Tongue (tissue), 2 donors: ENCODE measurements around the gene GUCA2B. TPM values are rescaled to one million over a fixed set of nuclear protein-coding genes. Genes with fewer than 3 reads are reported as not detected.

ENCODE experiments used
- DNase-seq: peaks from one replicate; pipeline ENCODE4 v3.0.0-alpha.2; 2015
- total RNA-seq: library from RNA; depleted of rRNA; stranded (reverse); fragments of >200 nt; gene quantifications from one replicate; pipeline ENCODE4 v1.2.3, GENCODE V29; 2014

GUCA2B gene
- total RNA-seq, 1 donor from 2014 or later = not detected

DNA sequence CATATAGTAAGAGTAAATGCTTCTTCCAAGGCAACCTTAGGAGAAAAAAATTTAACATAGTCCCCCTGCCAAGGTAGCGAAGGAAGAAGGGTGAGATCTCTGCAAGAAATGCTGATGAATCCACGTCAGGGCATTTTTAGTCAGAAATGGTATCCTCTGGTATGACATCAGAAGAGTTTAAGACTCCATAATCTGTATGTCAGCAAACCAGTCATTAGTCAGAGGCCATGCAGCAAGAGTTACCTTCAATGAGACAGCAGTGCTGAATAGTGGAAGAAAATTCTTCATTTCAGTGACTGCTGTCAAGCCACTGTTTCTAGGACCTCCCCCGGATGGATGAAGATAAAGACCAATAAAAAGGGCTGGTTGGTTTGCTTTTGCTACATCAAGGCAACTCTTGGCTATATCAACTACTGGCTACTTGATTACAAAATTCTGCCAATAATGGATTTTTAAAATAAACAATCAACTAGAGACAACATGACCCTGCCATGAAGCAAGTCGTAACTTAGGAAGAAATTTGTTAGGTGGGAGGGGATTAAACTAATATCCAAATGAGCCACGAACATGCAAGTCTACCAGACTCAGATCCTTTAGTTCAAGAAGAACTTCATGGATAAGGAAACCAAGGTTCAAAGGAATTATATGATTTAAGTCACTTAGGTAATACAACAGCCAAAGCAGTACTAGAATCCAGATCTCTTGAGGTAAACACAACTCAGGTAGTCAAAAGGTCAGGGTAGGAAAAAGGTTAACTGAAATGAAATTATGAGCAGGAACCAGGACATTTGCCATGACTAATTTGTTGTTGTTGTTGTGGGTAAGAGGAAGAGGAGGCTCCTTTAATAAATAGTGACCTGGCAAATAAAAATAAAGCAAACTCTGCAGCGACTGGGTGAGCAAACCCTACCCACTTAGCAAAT lies 37.0 kb downstream of the GUCA2B start:
- no peak for DNase-seq

DNA sequence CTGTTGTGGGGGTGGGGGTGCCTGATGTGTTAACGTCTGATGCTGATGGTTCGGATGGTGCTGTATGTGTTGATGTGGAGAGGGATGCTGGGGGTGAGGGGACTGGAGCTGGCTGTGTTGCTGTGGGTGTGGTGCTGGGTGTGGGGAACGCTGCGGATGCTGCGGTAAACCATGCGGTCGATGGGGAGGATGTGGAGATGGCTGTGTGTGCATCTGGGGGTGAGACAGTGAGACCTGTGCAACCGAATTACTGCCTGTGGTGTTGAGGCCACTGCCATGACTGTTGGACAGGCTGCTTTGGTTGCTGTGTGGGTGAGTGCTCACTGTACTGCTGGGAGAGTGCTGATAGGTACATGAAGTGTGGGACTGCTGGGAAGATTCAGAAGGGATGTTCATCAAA lies 38.1 kb downstream of the GUCA2B start:
- DNase-seq = no peak

DNA sequence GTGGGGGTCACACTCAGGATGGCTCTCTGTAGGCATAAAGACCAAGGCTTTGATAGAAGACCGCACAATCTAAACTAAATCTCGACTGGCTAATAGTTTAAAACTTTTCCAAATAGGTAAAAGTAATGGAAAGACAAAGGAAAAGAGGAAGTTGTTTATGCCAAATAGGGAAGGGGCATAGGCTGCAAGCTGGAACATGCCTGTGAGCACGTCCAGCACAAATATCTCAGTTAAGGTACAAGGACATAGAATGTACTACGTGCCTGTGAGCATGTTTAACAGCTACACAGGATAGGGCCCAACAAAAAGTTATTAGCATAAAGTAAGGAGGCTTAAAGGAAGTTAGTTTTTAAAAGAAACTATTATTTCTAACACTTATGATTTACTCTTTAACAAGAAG lies 38.9 kb downstream of the GUCA2B start:
- DNase-seq = no peak

DNA sequence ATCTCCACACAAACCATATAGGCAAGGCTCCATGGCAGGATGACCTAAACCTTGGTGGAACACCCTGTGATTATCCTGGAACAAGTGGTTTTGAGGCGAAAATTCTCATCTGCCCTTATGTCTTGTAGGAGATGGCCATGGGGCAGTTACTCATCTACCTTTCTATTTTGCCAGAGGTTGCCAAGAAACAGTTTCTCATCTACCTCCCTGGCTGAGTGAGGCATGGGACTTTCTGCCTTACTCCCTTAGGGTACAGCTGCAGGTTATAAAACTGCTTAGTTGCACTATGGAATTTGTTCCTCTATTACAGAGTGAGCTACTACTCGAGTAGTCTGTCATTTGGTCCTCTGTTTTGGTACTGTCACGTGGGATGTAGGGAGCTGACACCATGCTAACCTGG lies 42.6 kb downstream of the GUCA2B start:
- no peak for DNase-seq

DNA sequence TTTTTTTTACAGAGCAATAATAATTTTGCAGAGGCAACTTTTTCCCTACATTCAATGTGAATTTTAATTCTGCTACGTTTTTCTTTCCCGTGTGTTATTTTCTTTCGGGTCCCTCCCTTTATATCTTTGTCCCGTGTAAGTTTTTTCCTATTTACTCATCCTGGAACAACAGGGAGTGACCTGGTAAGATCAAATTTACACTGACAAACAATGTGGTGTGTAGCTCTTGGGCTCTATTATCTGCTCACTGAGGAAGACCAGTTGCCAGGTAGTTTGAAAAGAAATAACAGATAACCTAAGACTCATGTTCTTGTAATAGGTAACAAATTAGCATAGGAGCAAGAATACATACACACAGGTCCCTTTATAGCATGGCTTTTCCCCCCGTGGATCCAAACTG lies 45.0 kb downstream of the GUCA2B start:
- no peak for DNase-seq

DNA sequence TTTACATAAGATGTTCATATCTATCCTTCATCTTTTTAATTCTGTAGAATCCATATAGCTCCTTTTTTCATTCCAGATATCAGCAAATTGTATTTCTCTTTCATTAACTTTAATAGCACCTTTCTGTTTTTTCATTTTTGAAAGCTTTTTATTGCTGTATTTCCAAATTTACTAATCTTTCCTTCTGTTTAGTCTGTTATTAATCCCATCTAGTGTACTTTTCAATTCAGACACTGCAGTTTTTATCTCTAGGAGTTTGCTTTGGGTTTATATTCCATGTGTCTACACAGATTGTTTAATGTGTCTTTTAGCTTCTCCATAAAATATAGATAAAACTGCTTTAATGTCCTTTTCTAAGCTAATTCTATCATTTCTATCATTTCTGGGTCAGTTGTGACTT lies 48.8 kb downstream of the GUCA2B start:
- DNase-seq = no peak

Other genes starting within 250 kb of the GUCA2B start
- gene HIVEP3, start 234.5 kb upstream of the GUCA2B start, total RNA-seq = 2.5 TPM
- not detected for gene GUCA2A, start 11.3 kb downstream of the GUCA2B start, total RNA-seq
- gene FOXJ3, start 181.8 kb downstream of the GUCA2B start, total RNA-seq = 42.3 TPM
- gene RIMKLA, start 227.4 kb downstream of the GUCA2B start, total RNA-seq = 1.4 TPM